H9 (cell line): ENCODE data around the gene PDYN. TPM values are rescaled to one million over a fixed set of nuclear protein-coding genes. Genes with fewer than 3 reads are reported as not detected.

Experiments
- DNase-seq: peaks from one replicate; pipeline ENCODE4 v3.0.0-alpha.2; 2017
- H2AFZ ChIP-seq: one replicate; pipeline ENCODE4 v1.6.1; 2013; ENCODE audit warnings: mild to moderate bottlenecking, low read length, control low read depth, moderate library complexity
- H2AK5ac ChIP-seq: 2 replicates; pipeline ENCODE4 v1.6.1; 2013; ENCODE audit warnings: low read length, control low read depth, mixed read lengths; ENCODE audit not compliant: insufficient read length
- H2BK120ac ChIP-seq: one replicate; pipeline ENCODE4 v1.6.1; 2013; ENCODE audit warnings: low read depth, mild to moderate bottlenecking, low read length, control low read depth, inconsistent platforms; ENCODE audit not compliant: poor library complexity, severe bottlenecking
- H2BK12ac ChIP-seq: 2 replicates; pipeline ENCODE4 v1.6.1; 2013; ENCODE audit warnings: low read length, control low read depth, mixed read lengths, low read depth; ENCODE audit not compliant: insufficient read length
- H2BK15ac ChIP-seq: 2 replicates; pipeline ENCODE4 v1.6.1; 2013; ENCODE audit warnings: low read depth, low read length, control low read depth
- H2BK20ac ChIP-seq: one replicate; pipeline ENCODE4 v1.6.1; 2013; ENCODE audit warnings: low read depth, mild to moderate bottlenecking, low read length, control low read depth, inconsistent platforms; ENCODE audit not compliant: poor library complexity, severe bottlenecking
- H2BK5ac ChIP-seq: 2 replicates; pipeline ENCODE4 v1.6.1; 2013; ENCODE audit warnings: low read length, control low read depth, mixed read lengths; ENCODE audit not compliant: insufficient read length
- H3K14ac ChIP-seq: 2 replicates; pipeline ENCODE4 v1.6.1; 2013; ENCODE audit warnings: low read length, control low read depth; ENCODE audit not compliant: insufficient read depth
- H3K18ac ChIP-seq: 2 replicates; pipeline ENCODE4 v1.6.1; 2013; ENCODE audit warnings: low read depth, mild to moderate bottlenecking, mixed read lengths, low read length, control low read depth; ENCODE audit not compliant: insufficient read length
- H3K23ac ChIP-seq: 2 replicates; pipeline ENCODE4 v1.6.1; 2013; ENCODE audit warnings: low read length, control low read depth, mixed read lengths, low read depth; ENCODE audit not compliant: insufficient read length
- H3K23me2 ChIP-seq: 2 replicates; pipeline ENCODE4 v1.6.1; 2013; ENCODE audit warnings: low read depth, mild to moderate bottlenecking, mixed read lengths, low read length, control low read depth; ENCODE audit not compliant: insufficient read length, poor library complexity, severe bottlenecking
- H3K27ac ChIP-seq: 2 replicates; pipeline ENCODE4 v1.5.1; 2013; ENCODE audit warnings: low read length, control low read depth, mixed read lengths, low read depth; ENCODE audit not compliant: insufficient read length
- H3K27me3 ChIP-seq: 2 replicates; pipeline ENCODE4 v1.6.1; 2013; ENCODE audit warnings: low read length, control low read depth, inconsistent platforms; ENCODE audit not compliant: insufficient read depth
- H3K4ac ChIP-seq: 2 replicates; pipeline ENCODE4 v1.6.1; 2013; ENCODE audit warnings: low read depth, mild to moderate bottlenecking, control low read depth, inconsistent platforms, low read length, moderate library complexity
- H3K4me1 ChIP-seq: 2 replicates; pipeline ENCODE4 v1.6.1; 2013; ENCODE audit warnings: low read length, control low read depth, inconsistent platforms; ENCODE audit not compliant: insufficient read depth
- H3K4me2 ChIP-seq: 2 replicates; pipeline ENCODE4 v1.6.1; 2013; ENCODE audit warnings: low read length, control low read depth, mixed read lengths; ENCODE audit not compliant: insufficient read length, insufficient read depth
- H3K56ac ChIP-seq: 2 replicates; pipeline ENCODE4 v1.6.1; 2013; ENCODE audit warnings: low read depth, mild to moderate bottlenecking, mixed read lengths, low read length, control low read depth; ENCODE audit not compliant: insufficient read length
- H3K79me1 ChIP-seq: 2 replicates; pipeline ENCODE4 v1.6.1; 2013; ENCODE audit warnings: low read depth, mild to moderate bottlenecking, moderate library complexity, low read length, control low read depth, inconsistent platforms; ENCODE audit not compliant: insufficient read depth, poor library complexity, severe bottlenecking
- H3K79me2 ChIP-seq: 2 replicates; pipeline ENCODE4 v1.6.1; 2013; ENCODE audit warnings: low read length, control low read depth, inconsistent platforms; ENCODE audit not compliant: insufficient read depth
- H3K9ac ChIP-seq: 2 replicates; pipeline ENCODE4 v1.6.1; 2013; ENCODE audit warnings: low read length, control low read depth, mixed read lengths; ENCODE audit not compliant: insufficient read length; ENCODE audit errors: extremely low read depth
- H3K9me3 ChIP-seq: one replicate; pipeline ENCODE4 v1.6.1; 2013; ENCODE audit warnings: low read depth, low read length, inconsistent platforms; ENCODE audit not compliant: control insufficient read depth
- H3T11ph ChIP-seq: one replicate; pipeline ENCODE4 v1.6.1; 2013; ENCODE audit warnings: mild to moderate bottlenecking, low read length, control low read depth, inconsistent platforms
- H4K20me1 ChIP-seq: one replicate; pipeline ENCODE4 v1.6.1; 2013; ENCODE audit not compliant: control insufficient read depth, insufficient read length, insufficient read depth
- H4K5ac ChIP-seq: 2 replicates; pipeline ENCODE4 v1.6.1; 2013; ENCODE audit warnings: low read depth, mild to moderate bottlenecking, mixed read lengths, low read length, control low read depth; ENCODE audit not compliant: insufficient read length
- H4K8ac ChIP-seq: replicated peaks from 2 replicates; pipeline ENCODE4 v1.6.1; 2013; ENCODE audit warnings: low read length, control low read depth, mixed read lengths, low read depth; ENCODE audit not compliant: insufficient read length
- H4K91ac ChIP-seq: 2 replicates; pipeline ENCODE4 v1.6.1; 2013; ENCODE audit warnings: low read depth, mild to moderate bottlenecking, moderate library complexity, mixed read lengths, low read length, control low read depth; ENCODE audit not compliant: insufficient read length
- H3K27ac Mint-ChIP-seq, 3 experiments: 2 replicates in 2 of 3; 3 replicates in 1 of 3; pipeline ENCODE4 v1.8.0; 2020 to 2021; ENCODE audit warnings: mixed read lengths in 3 of 3, mild to moderate bottlenecking in 1 of 3, moderate library complexity in 1 of 3
- H3K27me3 Mint-ChIP-seq: 2 replicates; pipeline ENCODE4 v1.8.0; 2021; ENCODE audit warnings: low read depth, mild to moderate bottlenecking, moderate library complexity, mixed read lengths
- H3K36me3 Mint-ChIP-seq, 3 experiments: 2 replicates in 2 of 3; 3 replicates in 1 of 3; pipeline ENCODE4 v1.8.0; 2020 to 2021; ENCODE audit warnings: low read depth in 3 of 3, mixed read lengths in 3 of 3; ENCODE audit not compliant: insufficient read depth in 1 of 3
- H3K4me1 Mint-ChIP-seq, 2 experiments: 2 replicates each; pipeline ENCODE4 v1.8.0; 2020; ENCODE audit warnings: mixed read lengths in 2 of 2
- H3K4me3 Mint-ChIP-seq, 2 experiments: 2 replicates in 1 of 2; 3 replicates in 1 of 2; pipeline ENCODE4 v1.8.0; 2020 to 2021; ENCODE audit warnings: mild to moderate bottlenecking in 2 of 2, mixed read lengths in 2 of 2, moderate library complexity in 1 of 2
- H3K9me3 Mint-ChIP-seq, 2 experiments: 2 replicates in 1 of 2; 3 replicates in 1 of 2; pipeline ENCODE4 v1.8.0; 2020; ENCODE audit warnings: mild to moderate bottlenecking in 2 of 2, mixed read lengths in 2 of 2, moderate library complexity in 1 of 2
- WGBS: extraction: QIAGEN DNeasy Blood & Tissue Kit; methylation state at CpG from one replicate; pipeline ENCODE4 v1.1.7; 2013; ENCODE audit warnings: missing lambda C conversion rate, low lambda C conversion rate, mixed read lengths; ENCODE audit not compliant: insufficient read length; ENCODE audit errors: extremely low coverage; 5-methylcytosine and 5-hydroxymethylcytosine counted together
- total RNA-seq: library from RNA; stranded (reverse); gene quantifications from 2 replicates; pipeline ENCODE4 v1.2.1, GENCODE V29; 2021
- TF ChIP-seq, protein P1 (sequence below): fragments of 200-600 bp; sonication (generic); conservative IDR thresholded peaks from 3 replicates; pipeline ENCODE4 v1.8.0; 2021; ENCODE audit warnings: antibody characterized with exemption, mild to moderate bottlenecking

Gene PDYN
- total RNA-seq, 1 experiment from 2014 or later: 0.63 TPM

DNA sequence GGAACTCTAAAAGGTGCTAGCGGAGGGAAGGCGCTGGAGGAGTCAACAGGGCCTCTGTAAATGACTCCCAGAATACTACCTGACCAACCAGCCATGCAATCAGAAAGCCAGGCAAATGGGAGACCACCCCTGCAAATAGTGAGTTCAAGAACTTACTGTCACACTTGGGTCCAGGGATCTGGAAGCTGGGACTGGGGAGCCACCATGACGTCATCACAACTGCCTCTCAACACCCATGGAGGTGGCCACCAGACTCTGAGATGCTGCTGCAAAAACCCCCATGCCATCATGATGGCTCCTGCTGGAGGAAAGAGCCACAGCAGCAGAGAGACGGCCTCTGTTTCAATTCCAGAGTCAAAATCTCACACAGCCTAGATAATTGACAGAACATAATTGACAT lies 8.5 kb upstream of the PDYN start:
- Histone ChIP-seq H4K91ac (no peak overlapping the region), H3K79me2 (no peaks in the 10 kb centered on the region), H2BK12ac (no peak overlapping the region), H3K27me3 (no peaks in the 10 kb centered on the region), H2BK5ac (no peak overlapping the region), H3K9me3 (no peaks in the 10 kb centered on the region), H4K5ac (no peak overlapping the region), H3T11ph (no peak overlapping the region), H2AK5ac (no peak overlapping the region), H3K9ac (no peak overlapping the region), H3K23ac (no peak overlapping the region), H3K56ac (no peak overlapping the region), H4K20me1 (no peaks in the 10 kb centered on the region), H3K4ac (no peak overlapping the region), H2BK15ac (no peak overlapping the region), H3K4me2 (no peak overlapping the region), H3K79me1 (no peaks in the 10 kb centered on the region), H3K4me1 (no peaks in the 10 kb centered on the region), H3K23me2 (no peaks in the 10 kb centered on the region), H3K27ac (no peak overlapping the region), H4K8ac (no peak overlapping the region), H2BK20ac (no peak overlapping the region), H3K14ac (no peak overlapping the region), H2BK120ac (no peak overlapping the region), H3K18ac (no peak overlapping the region), H2AFZ (no peak overlapping the region)
- no peak overlapping the region for H3K27ac Mint-ChIP-seq
- DNase-seq: peak; percentile 7
- no CpG with 5 or more reads among the region's 4 CpGs for WGBS
- TF ChIP-seq, protein P1, sequence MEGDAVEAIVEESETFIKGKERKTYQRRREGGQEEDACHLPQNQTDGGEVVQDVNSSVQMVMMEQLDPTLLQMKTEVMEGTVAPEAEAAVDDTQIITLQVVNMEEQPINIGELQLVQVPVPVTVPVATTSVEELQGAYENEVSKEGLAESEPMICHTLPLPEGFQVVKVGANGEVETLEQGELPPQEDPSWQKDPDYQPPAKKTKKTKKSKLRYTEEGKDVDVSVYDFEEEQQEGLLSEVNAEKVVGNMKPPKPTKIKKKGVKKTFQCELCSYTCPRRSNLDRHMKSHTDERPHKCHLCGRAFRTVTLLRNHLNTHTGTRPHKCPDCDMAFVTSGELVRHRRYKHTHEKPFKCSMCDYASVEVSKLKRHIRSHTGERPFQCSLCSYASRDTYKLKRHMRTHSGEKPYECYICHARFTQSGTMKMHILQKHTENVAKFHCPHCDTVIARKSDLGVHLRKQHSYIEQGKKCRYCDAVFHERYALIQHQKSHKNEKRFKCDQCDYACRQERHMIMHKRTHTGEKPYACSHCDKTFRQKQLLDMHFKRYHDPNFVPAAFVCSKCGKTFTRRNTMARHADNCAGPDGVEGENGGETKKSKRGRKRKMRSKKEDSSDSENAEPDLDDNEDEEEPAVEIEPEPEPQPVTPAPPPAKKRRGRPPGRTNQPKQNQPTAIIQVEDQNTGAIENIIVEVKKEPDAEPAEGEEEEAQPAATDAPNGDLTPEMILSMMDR: no peak
- no peaks in the 10 kb centered on the region for H3K36me3 Mint-ChIP-seq
- H3K4me1 Mint-ChIP-seq: peaks cover 32 to 40% of the 10 kb centered on the region in 2 experiments
- H3K4me3 Mint-ChIP-seq: no peak overlapping the region
- H3K27me3 Mint-ChIP-seq: peaks cover 23% of the 10 kb centered on the region
- no peaks in the 10 kb centered on the region for H3K9me3 Mint-ChIP-seq
